GM19467 (cell line): Measurements from ENCODE around the gene PSG4.
"Not testable (repeated sequence)": the region's sequence is repeated elsewhere in the genome, so short reads cannot be mapped to it uniquely, and the experiment has no call there.

Experiments used
- ATAC-seq: cut with Tn5 transposase; IDR thresholded peaks from one replicate; pipeline ENCODE4 v1.9.1; 2021; ENCODE audit warnings: mild to moderate bottlenecking, moderate library complexity; ENCODE audit not compliant: unreplicated experiment

The PSG4 gene

GRCh38 chr19:43205471-43206105, at the start of gene PSG4:
Gene PSG4, minus strand, starts transcription at chr19:43205638. Its CDS starts 102 bp downstream, at chr19:43205536.
- not testable (repeated sequence) for ATAC-seq

GRCh38 chr19:43251428-43251827, 46.0 kb upstream of the PSG4 start:
- ATAC-seq, result not testable (repeated sequence)

GRCh38 chr19:43250296-43250695, 44.9 kb upstream of the PSG4 start:
- ATAC-seq, result not testable (repeated sequence)

- not testable (repeated sequence) for ATAC-seq
These were observed 43.2 kb upstream of the PSG4 start for GRCh38 chr19:43248635-43249002.

GRCh38 chr19:43247243-43247880, 41.9 kb upstream of the PSG4 start:
- not testable (repeated sequence) for ATAC-seq

GRCh38 chr19:43245848-43246247, 40.4 kb upstream of the PSG4 start:
- ATAC-seq, result not testable (repeated sequence)

GRCh38 chr19:43242211-43242610, 36.8 kb upstream of the PSG4 start:
- not testable (repeated sequence) for ATAC-seq

GRCh38 chr19:43238213-43238612, 32.8 kb upstream of the PSG4 start:
- not testable (repeated sequence) for ATAC-seq

GRCh38 chr19:43235686-43236085, 30.2 kb upstream of the PSG4 start:
- not testable (repeated sequence) for ATAC-seq

- no peak for ATAC-seq
These were observed 23.9 kb upstream of the PSG4 start for GRCh38 chr19:43229315-43229714.

- ATAC-seq, result not testable (repeated sequence)
These were observed 23.3 kb upstream of the PSG4 start for GRCh38 chr19:43228730-43229129.

- not testable (repeated sequence) for ATAC-seq
These were observed 21.5 kb upstream of the PSG4 start for GRCh38 chr19:43226986-43227385.

GRCh38 chr19:43224855-43225253, 19.4 kb upstream of the PSG4 start:
- no peak for ATAC-seq

- not testable (repeated sequence) for ATAC-seq
These were observed 18.9 kb upstream of the PSG4 start for GRCh38 chr19:43224201-43224854.

- not testable (repeated sequence) for ATAC-seq
These were observed 16.5 kb upstream of the PSG4 start for GRCh38 chr19:43221891-43222290.

- ATAC-seq, result not testable (repeated sequence)
These were observed 13.7 kb upstream of the PSG4 start for GRCh38 chr19:43219136-43219535.

GRCh38 chr19:43215881-43216280, 10.4 kb upstream of the PSG4 start:
- ATAC-seq, result not testable (repeated sequence)

- no peak for ATAC-seq
These were observed 2.6 kb upstream of the PSG4 start for GRCh38 chr19:43207991-43208390.

- not testable (repeated sequence) for ATAC-seq
These were observed 1.7 kb upstream of the PSG4 start for GRCh38 chr19:43207174-43207573.

GRCh38 chr19:43203611-43204010, 1.8 kb downstream of the PSG4 start:
- not testable (repeated sequence) for ATAC-seq

- not testable (repeated sequence) for ATAC-seq
These were observed 3.5 kb downstream of the PSG4 start for GRCh38 chr19:43201891-43202290.

- ATAC-seq, result not testable (repeated sequence)
These were observed 4.1 kb downstream of the PSG4 start for GRCh38 chr19:43201337-43201801.
